ENCODE results near the gene ADORA2A. TPM values are rescaled to one million over a fixed set of nuclear protein-coding genes. Genes with fewer than 3 reads are reported as not detected.

Gene ADORA2A
- total and polyA plus RNA-seq, 10 of the 15 experiments (the other 5 are each of a cell fraction or from before 2014, with no cell fraction given) = 0.69 to 31.2 (median 18.3) TPM

- Histone ChIP-seq H3K4me3 (no peak overlapping the region), H3K9ac (ENCODE audit: control insufficient read depth, insufficient read depth, low read length) (no peak overlapping the region), H3K79me2 (ENCODE audit: control insufficient read depth, insufficient read depth, low read length) (peaks cover 1% of the 10 kb centered on the region), H3K4me2 (ENCODE audit: control insufficient read depth, insufficient read depth) (no peak overlapping the region), H3K4me1 (ENCODE audit: control insufficient read depth, insufficient read depth, low read length) (peaks cover 33% of the 10 kb centered on the region), H3K9me3 (replicated peaks; ENCODE audit: control insufficient read depth, insufficient read depth, low read length) (no peaks in the 10 kb centered on the region), H3K27me3 (replicated peaks in 1 of 2; ENCODE audit: control insufficient read depth in 2 of 2, insufficient read depth in 2 of 2, low read length in 1 of 2) (no peaks in the 10 kb centered on the region), H3K27ac (ENCODE audit: control insufficient read depth, insufficient read depth) (no peak overlapping the region), H2AFZ (ENCODE audit: control insufficient read depth, low read depth, low read length) (no peak overlapping the region), H3K36me3 (ENCODE audit: control insufficient read depth in 2 of 2, insufficient read depth in 2 of 2, low read length in 1 of 2) (peaks cover 3 to 6% of the 10 kb centered on the region in 2 experiments; a peak in 3 of 4 replicates), H4K20me1 (ENCODE audit: control insufficient read depth, insufficient read depth) (no peaks in the 10 kb centered on the region)
- in situ Hi-C loops (cut with MboI) = no loop called here
- no peak for FAIRE-seq
- no peak for TF ChIP-seq FOS (IDR thresholded peaks at IDR 0.05; ENCODE audit: borderline replicate concordance, extremely low read depth, insufficient read length)
- TF ChIP-seq POLR2A (IDR thresholded peaks at IDR 0.05; ENCODE audit: low read depth, low read length) = no peak
- no peak for TF ChIP-seq BACH1 (IDR thresholded peaks at IDR 0.05; ENCODE audit: borderline replicate concordance)
- TF ChIP-seq ZNF687 (IDR thresholded peaks at IDR 0.05) = no peak
- no peak for TF ChIP-seq RUNX3 (IDR thresholded peaks at IDR 0.05; ENCODE audit: low read length)
- no peak for TF ChIP-seq TARDBP (IDR thresholded peaks at IDR 0.05; ENCODE audit: borderline replicate concordance)
- TF ChIP-seq CHD4 (IDR thresholded peaks at IDR 0.05) = no peak
- TF ChIP-seq USF1 (IDR thresholded peaks at IDR 0.05; ENCODE audit: borderline replicate concordance, extremely low read length, insufficient read depth, low read depth, low read length) = no peak
- TF ChIP-seq NFIC (IDR thresholded peaks at IDR 0.05; ENCODE audit: low read depth, low read length) = no peak
- no peak for TF ChIP-seq SUPT20H (IDR thresholded peaks at IDR 0.05; ENCODE audit: borderline replicate concordance, control insufficient read depth, low read depth, low read length)
- TF ChIP-seq POLR2AphosphoS5 (IDR thresholded peaks at IDR 0.05; ENCODE audit: low read length) = no peak
- TF ChIP-seq IKZF2 (IDR thresholded peaks at IDR 0.05) = no peak
- ChIA-PET SMC1A (ENCODE audit: uncharacterized antibody, unreplicated experiment) (interaction anchor here (1.1 to 1.4 kb wide), 2 partner anchors 83 to 351 kb away, joined by 3 read pairs; no protein-coding TSS in a partner anchor), RAD21 (ENCODE audit: unreplicated experiment) (no interaction called here), CTCF (no interaction called here), POLR2A (no interaction called here)
- 68% methylated on average over 12 of the region's 12 CpGs for WGBS (ENCODE audit: insufficient coverage, insufficient replicate concordance, low lambda C conversion rate, missing lambda C conversion rate)
- DNase-seq (ENCODE audit: low read depth, low spot score) = no peak
- ATAC-seq = no peak
- no TSS peak for BruUV-seq (replicated peaks)
- intact Hi-C loops (cut with micrococcal nuclease; ENCODE audit: unreplicated experiment) = no loop called here
Observed at GRCh38 chr22:24405631-24406321, 21.6 kb upstream of the ADORA2A start.
